CD4-positive, alpha-beta memory T cell (primary cell): ENCODE measurements around the gene GPANK1. TPM values are rescaled to one million over a fixed set of nuclear protein-coding genes. Genes with fewer than 3 reads are reported as not detected.
A peak's percentile ranks its signal among the peaks of the same experiment; 100 is the strongest.

Experiments
- CTCF ChIA-PET: fragments of 350-600 bp; sonication (Branson Sonifier 250); formaldehyde crosslinking; loops from one replicate; lab custom pipeline; 2021; ENCODE audit warnings: inconsistent platforms; ENCODE audit not compliant: partially characterized antibody; lab: Charles Lee
- POLR2A ChIA-PET: fragments of 350-600 bp; sonication (Branson Sonifier 250); formaldehyde crosslinking; loops from one replicate; lab custom pipeline; 2021; ENCODE audit not compliant: partially characterized antibody; lab: Charles Lee
- DNase-seq, 5 donors: peaks; one replicate each; pipeline versions ENCODE4 v3.0.0 to v3.0.0-alpha.2; 2020 to 2022; ENCODE audit warnings: mixed read lengths in 1 of 5
- H3K27ac ChIP-seq: one replicate; pipeline ENCODE4 v1.7.0; 2013; ENCODE audit warnings: low read depth, low read length
- H3K27me3 ChIP-seq: 2 replicates; pipeline ENCODE4 v1.7.0; 2013; ENCODE audit warnings: mild to moderate bottlenecking, low read length, moderate library complexity; ENCODE audit not compliant: insufficient read depth
- H3K36me3 ChIP-seq: 2 replicates; pipeline ENCODE4 v1.7.0; 2013; ENCODE audit warnings: mild to moderate bottlenecking, low read length, moderate library complexity; ENCODE audit not compliant: insufficient read depth
- H3K4me1 ChIP-seq: 2 replicates; pipeline ENCODE4 v1.7.0; 2013; ENCODE audit warnings: mild to moderate bottlenecking, low read length, moderate library complexity; ENCODE audit not compliant: insufficient read depth
- H3K4me3 ChIP-seq, 2 donors: one replicate each; pipeline ENCODE4 v1.7.0; 2013; ENCODE audit warnings: low read length in 2 of 2, mild to moderate bottlenecking in 1 of 2
- H3K9me3 ChIP-seq, 2 donors: one replicate each; pipeline ENCODE4 v1.7.0; 2013; ENCODE audit warnings: low read length in 2 of 2, control low read depth in 1 of 2; ENCODE audit not compliant: control insufficient read depth in 1 of 2
- H3K27ac Mint-ChIP-seq, 7 donors: one replicate each; pipeline ENCODE4 v1.8.0; 2020 to 2021; ENCODE audit warnings: mixed read lengths in 7 of 7, mild to moderate bottlenecking in 6 of 7, inconsistent platforms in 3 of 7, moderate library complexity in 3 of 7
- H3K27me3 Mint-ChIP-seq, 2 donors: one replicate each; pipeline ENCODE4 v1.8.0; 2020 to 2021; ENCODE audit warnings: mixed read lengths in 2 of 2
- H3K36me3 Mint-ChIP-seq, 2 donors: one replicate each; pipeline ENCODE4 v1.8.0; 2020 to 2021; ENCODE audit warnings: mixed read lengths in 2 of 2, inconsistent platforms in 1 of 2, mild to moderate bottlenecking in 1 of 2
- H3K4me1 Mint-ChIP-seq, 4 donors: one replicate each; pipeline ENCODE4 v1.8.0; 2020 to 2021; ENCODE audit warnings: mixed read lengths in 4 of 4, mild to moderate bottlenecking in 1 of 4
- H3K4me3 Mint-ChIP-seq, 8 donors: one replicate each; pipeline ENCODE4 v1.8.0; 2020 to 2021; ENCODE audit warnings: mixed read lengths in 8 of 8, mild to moderate bottlenecking in 7 of 8, moderate library complexity in 6 of 8, inconsistent platforms in 3 of 8
- H3K9me3 Mint-ChIP-seq, 8 donors: one replicate each; pipeline ENCODE4 v1.8.0; 2020 to 2021; ENCODE audit warnings: mixed read lengths in 8 of 8, mild to moderate bottlenecking in 5 of 8, inconsistent platforms in 3 of 8, moderate library complexity in 1 of 8
- intact Hi-C: fragments of 100-400 bp; cut with micrococcal nuclease; formaldehyde crosslinking; loops from one replicate; pipeline ENCODE4 v1.15.1; 2023
- polyA plus RNA-seq, 2 donors: library from polyadenylated mRNA; unstranded; fragments of 300-500 nt; fragmentation: Illumina TruSeq; gene quantifications; one replicate each; pipeline ENCODE4 v1.2.3, GENCODE V29; 2021
- total RNA-seq, 2 experiments: library from RNA; stranded (reverse); gene quantifications; one replicate each; pipeline ENCODE4 v1.2.3, GENCODE V29; 2021

Gene GPANK1
- total and polyA plus RNA-seq, 4 experiments from 2014 or later: 16.7 to 25.5 (median 22.3) TPM

DNA sequence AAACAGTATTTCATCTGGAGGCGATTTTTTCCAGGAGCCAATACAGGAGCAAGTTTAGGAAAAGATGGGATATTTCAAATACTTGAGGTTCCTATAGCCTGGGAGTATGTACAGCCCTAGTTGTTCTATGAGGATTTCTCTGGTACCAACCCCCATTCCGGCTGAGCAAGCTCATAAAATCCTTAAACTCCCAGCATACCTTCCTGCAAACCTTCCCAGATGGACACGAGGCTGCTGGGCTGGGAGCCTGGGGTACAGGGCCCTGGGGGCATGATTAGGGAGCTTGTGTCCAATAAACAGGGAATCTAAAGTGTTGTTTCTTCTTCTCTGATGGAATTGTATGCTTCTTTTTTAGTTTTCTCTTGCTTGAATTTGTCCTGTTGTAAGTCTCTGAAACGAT is 42.8 kb downstream of the GPANK1 start:
- peaks cover 42% of the 10 kb centered on the region for H3K36me3 ChIP-seq
- intact Hi-C loops: no loop called here
- peaks cover 20 to 32% (median 25%) of the 10 kb centered on the region in 4 donors for H3K4me1 Mint-ChIP-seq
- CTCF ChIA-PET: interaction anchor here (0.9 to 1.8 kb wide), 7 partner anchors 12 to 148 kb away, joined by 3 to 8 read pairs (median 3); partner anchors contain the start of genes DDAH2 and GPANK1
- POLR2A ChIA-PET: interaction anchor here (0.8 to 4.5 kb wide), 19 partner anchors 11 to 350 kb away, joined by 3 to 66 read pairs (median 5); partner anchors contain the start of genes BAG6, DDX39B, DXO and EHMT2
- no peaks in the 10 kb centered on the region for H3K27me3 ChIP-seq
- no peaks in the 10 kb centered on the region for H3K9me3 ChIP-seq
- peaks cover 23 to 56% of the 10 kb centered on the region in 2 donors for H3K36me3 Mint-ChIP-seq
- peak overlapping the region; percentile 90 to 99 (median 96) for H3K27ac Mint-ChIP-seq
- H3K27me3 Mint-ChIP-seq: no peaks in the 10 kb centered on the region
- H3K27ac ChIP-seq: peak overlapping the region; percentile 99
- no peaks in the 10 kb centered on the region for H3K9me3 Mint-ChIP-seq
- peak overlapping the region; percentile 85 to 95 (median 90) for H3K4me3 Mint-ChIP-seq
- H3K4me3 ChIP-seq: peak overlapping the region in 1 of 2 donors; percentile 93
- no peak for DNase-seq
- peaks cover 19% of the 10 kb centered on the region for H3K4me1 ChIP-seq

DNA sequence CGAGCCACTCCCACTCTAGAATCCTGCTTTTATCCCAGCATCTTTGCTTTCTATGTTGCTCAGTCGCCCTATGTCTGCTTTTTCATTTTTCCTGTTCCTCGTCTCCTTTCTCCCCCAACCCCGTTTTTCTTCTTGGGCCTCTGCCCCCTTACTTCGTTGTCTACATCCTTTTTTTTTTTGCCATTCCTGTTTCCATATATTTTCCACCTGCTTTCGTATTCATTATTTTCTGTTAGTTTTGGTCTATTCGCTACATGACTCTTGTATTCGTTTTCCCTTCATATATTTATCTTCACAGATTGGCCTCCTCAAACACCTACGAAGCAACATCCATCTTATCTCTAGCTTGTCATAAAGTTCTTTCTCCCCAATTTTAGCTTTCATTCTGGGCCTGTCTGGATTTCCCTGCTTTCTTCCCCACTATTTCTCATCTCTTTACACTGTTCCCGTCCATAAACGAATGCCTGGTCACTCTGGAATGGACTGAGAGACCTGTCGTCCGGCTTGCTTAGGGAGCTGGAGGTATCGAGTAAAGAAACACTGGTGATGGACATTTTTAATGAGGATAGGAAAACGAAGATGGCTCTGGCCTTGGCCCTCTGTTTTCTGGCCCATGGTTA is 43.4 kb downstream of the GPANK1 start:
- peak in 2 of 5 donors; percentile 18 to 27 for DNase-seq
- H3K4me1 ChIP-seq: peaks cover 20% of the 10 kb centered on the region
- H3K27me3 Mint-ChIP-seq: no peaks in the 10 kb centered on the region
- intact Hi-C loops: no loop called here
- H3K9me3 ChIP-seq: no peaks in the 10 kb centered on the region
- H3K36me3 Mint-ChIP-seq: peaks cover 19 to 52% of the 10 kb centered on the region in 2 donors
- peak overlapping the region; percentile 85 to 95 (median 90) for H3K4me3 Mint-ChIP-seq
- peaks cover 20 to 37% (median 28%) of the 10 kb centered on the region in 4 donors for H3K4me1 Mint-ChIP-seq
- H3K27ac ChIP-seq: peak overlapping the region; percentile 99
- H3K27me3 ChIP-seq: no peaks in the 10 kb centered on the region
- ChIA-PET CTCF (interaction anchor here (0.9 to 1.8 kb wide), 4 partner anchors 23 to 149 kb away, joined by 3 to 8 read pairs (median 4); partner anchors contain the start of gene GPANK1), POLR2A (interaction anchor here (0.8 to 4.5 kb wide), 19 partner anchors 18 to 351 kb away, joined by 3 to 66 read pairs (median 5); partner anchors contain the start of genes APOM, BAG6, C6orf47 and DDX39B)
- peak overlapping the region; percentile 90 to 99 (median 96) for H3K27ac Mint-ChIP-seq
- H3K36me3 ChIP-seq: peaks cover 36% of the 10 kb centered on the region
- H3K4me3 ChIP-seq: peak overlapping the region; percentile 83 to 93
- no peaks in the 10 kb centered on the region for H3K9me3 Mint-ChIP-seq

DNA sequence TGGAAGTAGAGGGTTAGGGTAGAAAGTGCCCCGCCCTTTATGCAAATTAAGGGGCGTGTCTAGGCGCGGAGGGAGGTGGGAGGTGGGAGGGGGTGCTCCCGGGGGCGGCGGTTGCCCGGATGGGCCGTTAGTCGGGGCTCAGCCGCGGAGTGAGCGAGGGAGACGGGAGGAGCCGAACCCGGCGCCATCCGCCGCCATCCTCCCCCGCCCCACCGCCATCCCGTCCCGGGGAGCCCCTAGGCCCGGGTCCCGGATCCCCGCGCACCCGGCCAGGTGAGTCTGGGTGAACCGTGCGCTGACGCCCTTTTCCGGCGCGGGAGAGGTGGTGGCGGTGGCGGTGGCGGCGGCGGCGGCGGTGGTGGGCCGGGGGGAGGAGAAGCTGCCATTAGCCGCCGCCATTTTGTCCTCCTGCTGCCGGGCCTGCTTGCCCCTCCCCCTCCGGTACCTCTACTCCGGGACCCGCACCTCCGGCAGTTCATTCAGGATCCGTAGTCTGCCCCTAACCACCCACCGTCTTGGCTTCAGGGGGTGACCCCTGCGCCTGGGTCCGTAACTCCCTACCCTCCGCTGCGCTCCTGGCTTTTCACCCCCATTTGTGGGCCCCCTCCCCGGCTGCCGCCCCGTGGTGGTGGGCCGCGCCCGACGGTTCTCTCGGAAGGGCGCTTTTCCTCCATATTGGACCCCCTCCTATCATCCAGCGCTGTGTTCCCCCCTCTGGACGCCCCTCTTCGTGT is 44.0 kb downstream of the GPANK1 start, which contains the start of gene PRRC2A:
TSS of gene PRRC2A (plus strand) at position 130 of the 734 bp plus-strand sequence. CDS start 2,075 bp downstream, outside the sequence.
- Mint-ChIP-seq H3K36me3 (peaks cover 12 to 46% of the 10 kb centered on the region in 2 donors), H3K27me3 (no peaks in the 10 kb centered on the region), H3K4me3 (peak within 1 kb of the TSS; percentile 89 to 98 (median 94)), H3K4me1 (peaks cover 21 to 42% (median 33%) of the 10 kb centered on the region in 4 donors), H3K9me3 (no peaks in the 10 kb centered on the region), H3K27ac (peak within 1 kb of the TSS; percentile 91 to 99 (median 98))
- Histone ChIP-seq H3K36me3 (peaks cover 29% of the 10 kb centered on the region), H3K4me1 (peaks cover 27% of the 10 kb centered on the region), H3K4me3 (peak within 1 kb of the TSS; percentile 83 to 93), H3K9me3 (no peaks in the 10 kb centered on the region), H3K27me3 (no peaks in the 10 kb centered on the region), H3K27ac (peak within 1 kb of the TSS; percentile 99)
- ChIA-PET POLR2A (interaction anchor here (0.8 to 4.5 kb wide), 24 partner anchors 18 to 351 kb away, joined by 3 to 66 read pairs (median 5); partner anchors contain the start of genes APOM, ATP6V1G2, BAG6 and C6orf47), CTCF (no interaction called here)
- intact Hi-C loops: loop anchor here (1.0 kb wide), 6 partner anchors 32 to 423 kb away; partner anchors contain the start of genes ABHD16A, BAG6 and NFKBIL1
- DNase-seq: peak in 1 of 5 donors; percentile 85

DNA sequence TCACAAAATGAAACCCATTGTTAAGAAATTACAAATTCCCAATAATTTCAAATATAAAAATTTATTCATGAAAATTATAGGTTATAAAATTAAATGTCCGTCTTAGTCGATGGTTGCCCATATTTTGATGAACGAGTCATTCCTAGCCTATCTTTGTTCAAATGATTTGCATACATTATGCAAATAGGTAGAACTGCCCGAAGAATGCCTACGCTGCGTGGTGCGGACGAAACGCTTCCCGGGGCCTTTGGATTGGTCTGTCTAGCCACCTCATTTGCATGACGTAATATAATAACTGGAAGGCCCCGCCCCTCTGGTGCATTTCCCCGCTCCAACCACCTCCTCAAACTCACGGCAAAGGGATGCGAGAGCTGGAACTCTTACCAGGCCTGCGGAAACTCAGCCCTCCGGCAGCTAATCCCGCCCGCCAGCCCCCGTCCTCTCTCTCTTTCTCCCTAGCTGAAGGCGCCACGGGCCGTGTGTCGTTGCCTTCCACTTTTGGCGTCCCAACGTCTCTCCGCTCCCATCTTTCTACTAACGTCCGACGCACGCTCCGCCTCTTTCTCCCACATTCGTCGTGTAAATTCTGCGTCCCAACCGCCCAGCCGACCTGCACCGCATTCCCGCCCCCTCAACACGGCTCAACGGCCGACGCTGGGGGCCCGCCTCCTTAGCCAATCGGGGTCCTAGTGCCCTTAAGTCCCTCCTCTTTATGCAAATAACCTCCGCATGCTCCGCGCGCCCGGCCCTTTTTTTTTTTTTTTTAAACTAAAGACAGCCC is 44.8 kb downstream of the GPANK1 start:
- H3K9me3 ChIP-seq: no peaks in the 10 kb centered on the region
- ChIA-PET POLR2A (interaction anchor here (0.7 to 4.5 kb wide), 25 partner anchors 19 to 461 kb away, joined by 3 to 66 read pairs (median 5); partner anchors contain the start of genes APOM, ATP6V1G2, BAG6 and C6orf47), CTCF (no interaction called here)
- peaks cover 12 to 38% of the 10 kb centered on the region in 2 donors for H3K36me3 Mint-ChIP-seq
- peaks cover 21 to 49% (median 39%) of the 10 kb centered on the region in 4 donors for H3K4me1 Mint-ChIP-seq
- no peaks in the 10 kb centered on the region for H3K27me3 Mint-ChIP-seq
- H3K4me3 Mint-ChIP-seq: peak overlapping the region; percentile 89 to 98 (median 93)
- peaks cover 34% of the 10 kb centered on the region for H3K4me1 ChIP-seq
- peak overlapping the region; percentile 99 for H3K27ac ChIP-seq
- peak; percentile 96 to 98 (median 98) for DNase-seq
- no peaks in the 10 kb centered on the region for H3K9me3 Mint-ChIP-seq
- peaks cover 22% of the 10 kb centered on the region for H3K36me3 ChIP-seq
- peak overlapping the region; percentile 91 to 99 (median 98) for H3K27ac Mint-ChIP-seq
- H3K4me3 ChIP-seq: peak overlapping the region in 1 of 2 donors; percentile 93
- H3K27me3 ChIP-seq: no peaks in the 10 kb centered on the region
- intact Hi-C loops: loop anchor here (1.0 kb wide), 6 partner anchors 32 to 423 kb away; partner anchors contain the start of genes ABHD16A, BAG6 and NFKBIL1

DNA sequence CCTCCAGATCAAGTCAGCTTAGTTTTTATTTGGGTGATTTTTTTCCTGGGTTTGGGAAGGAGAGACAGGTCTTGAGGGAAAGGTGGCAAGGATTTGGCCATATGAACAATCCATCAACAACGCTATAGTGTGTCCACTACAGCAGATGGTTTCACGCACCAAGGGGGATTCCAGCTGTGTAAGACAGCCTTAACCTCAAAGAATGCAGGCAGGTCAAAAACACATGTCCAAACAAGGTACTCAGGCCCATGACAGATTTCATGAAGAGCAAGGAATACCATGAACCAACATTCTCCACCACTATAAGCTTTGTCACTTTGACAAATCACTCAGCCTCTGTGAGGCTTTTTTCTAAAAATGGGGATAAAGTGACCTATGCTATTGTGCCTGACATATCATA is 47.8 kb downstream of the GPANK1 start:
- no peaks in the 10 kb centered on the region for H3K27me3 ChIP-seq
- H3K36me3 Mint-ChIP-seq: peaks cover 0 to 13% of the 10 kb centered on the region in 2 donors
- H3K4me3 Mint-ChIP-seq: peak overlapping the region in 1 of 8 donors; percentile 29
- H3K9me3 ChIP-seq: no peaks in the 10 kb centered on the region
- POLR2A ChIA-PET: interaction anchor here (0.6 to 1.3 kb wide), 2 partner anchors 20 to 70 kb away, joined by 3 to 4 read pairs; partner anchors contain the start of gene ATP6V1G2
- DNase-seq: no peak
- no peak overlapping the region for H3K4me3 ChIP-seq
- peaks cover 12 to 47% (median 32%) of the 10 kb centered on the region in 4 donors for H3K4me1 Mint-ChIP-seq
- H3K27ac Mint-ChIP-seq: peak overlapping the region in 3 of 7 donors; percentile 47 to 72 (median 50)
- intact Hi-C loops: no loop called here
- no peaks in the 10 kb centered on the region for H3K9me3 Mint-ChIP-seq
- H3K36me3 ChIP-seq: no peaks in the 10 kb centered on the region
- H3K27me3 Mint-ChIP-seq: no peaks in the 10 kb centered on the region
- H3K27ac ChIP-seq: no peak overlapping the region
- CTCF ChIA-PET: interaction anchor here (0.6 to 3.5 kb wide), 5 partner anchors 12 to 71 kb away, joined by 3 to 18 read pairs (median 3); partner anchors contain the start of genes ATP6V1G2 and NCR3
- peaks cover 27% of the 10 kb centered on the region for H3K4me1 ChIP-seq

- H3K9me3 ChIP-seq: no peaks in the 10 kb centered on the region
- CTCF ChIA-PET: interaction anchor here (3.5 kb wide), 1 partner anchor 17 kb away, joined by 18 read pairs; no protein-coding TSS in a partner anchor
- peak overlapping the region in 5 of 7 donors; percentile 47 to 88 (median 67) for H3K27ac Mint-ChIP-seq
- no peak for DNase-seq
- H3K4me1 Mint-ChIP-seq: peaks cover 7 to 37% (median 24%) of the 10 kb centered on the region in 4 donors
- H3K27me3 Mint-ChIP-seq: no peaks in the 10 kb centered on the region
- H3K36me3 ChIP-seq: no peaks in the 10 kb centered on the region
- H3K27ac ChIP-seq: no peak overlapping the region
- intact Hi-C loops: no loop called here
- H3K27me3 ChIP-seq: no peaks in the 10 kb centered on the region
- H3K9me3 Mint-ChIP-seq: no peaks in the 10 kb centered on the region
- peaks cover 20% of the 10 kb centered on the region for H3K4me1 ChIP-seq
- H3K36me3 Mint-ChIP-seq: peaks cover 0 to 4% of the 10 kb centered on the region in 2 donors
- POLR2A ChIA-PET: interaction anchor here (1.0 kb wide), 1 partner anchor 33 kb away, joined by 3 read pairs; the partner anchor contains the start of gene LTB
- H3K4me3 Mint-ChIP-seq: peak overlapping the region in 6 of 8 donors; percentile 26 to 71 (median 49)
- H3K4me3 ChIP-seq: no peak overlapping the region
Measured at GRCh38 chr6:31615748-31616147, 49.0 kb downstream of the GPANK1 start.
